ENCODE measurements around the gene DENND4C.

The DENND4C gene

DNA sequence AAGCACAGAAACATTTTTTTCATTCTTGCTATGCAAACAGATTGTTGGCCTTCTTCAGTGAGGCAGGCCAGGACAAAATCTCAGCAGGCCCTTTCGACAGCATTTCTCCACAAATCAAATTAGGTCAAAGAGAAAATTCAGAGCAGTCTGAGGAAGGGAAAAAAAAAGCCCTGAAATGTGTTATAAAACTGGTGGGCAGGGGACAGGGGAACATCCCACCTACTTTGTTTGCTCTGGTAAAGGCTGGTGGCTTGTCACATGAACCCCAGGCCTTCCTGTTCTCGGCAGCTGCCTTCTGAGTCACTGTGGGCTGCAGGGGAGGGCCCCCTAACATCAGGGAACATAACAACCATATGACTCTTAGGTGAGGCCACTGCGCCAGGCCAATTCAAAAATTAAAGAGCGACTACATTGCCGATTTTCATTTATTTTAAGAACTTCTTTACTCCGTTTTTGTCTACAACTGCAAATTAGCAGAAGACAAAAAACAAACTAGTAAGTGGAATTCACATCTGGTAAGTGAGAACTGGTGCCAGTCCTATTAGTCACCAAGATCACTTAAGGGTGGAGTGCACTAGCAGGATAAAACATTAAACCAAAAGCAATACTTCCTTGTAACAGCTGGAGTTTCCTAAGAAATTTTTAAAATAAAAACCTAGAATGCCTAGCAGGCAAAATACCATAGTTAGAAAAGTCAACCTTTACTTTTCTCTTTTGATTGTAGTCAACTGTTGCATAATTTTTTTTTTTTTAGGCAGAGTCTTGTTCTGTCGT, 46.2 kb upstream of the DENND4C start:
- Histone ChIP-seq H3K9ac (ENCODE audit: low read length) (no peak overlapping the region), H3K36me3 (replicated peaks; ENCODE audit: insufficient read depth, low read length) (no peaks in the 10 kb centered on the region), H3K9me2 (replicated peaks; ENCODE audit: insufficient read depth, low read length) (no peaks in the 10 kb centered on the region), H3F3A (ENCODE audit: insufficient read depth, low read length) (no peaks in the 10 kb centered on the region), H3K27ac (ENCODE audit: low read length) (no peak overlapping the region), H3K79me2 (ENCODE audit: low read length) (no peaks in the 10 kb centered on the region), H2AFZ (ENCODE audit: low read length) (no peak overlapping the region), H3K4me3 (ENCODE audit: low read length) (no peak overlapping the region), H3K27me3 (replicated peaks; ENCODE audit: insufficient read depth, low read length) (no peaks in the 10 kb centered on the region), H3K4me2 (ENCODE audit: low read depth, low read length) (no peak overlapping the region), H4K20me1 (ENCODE audit: insufficient read depth, low read length) (no peaks in the 10 kb centered on the region), H3K9me3 (replicated peaks; ENCODE audit: insufficient read depth, low read length) (no peaks in the 10 kb centered on the region), H3K4me1 (ENCODE audit: low read length) (no peaks in the 10 kb centered on the region)
- TF ChIP-seq EZH2 (optimal IDR thresholded peaks at IDR 0.05; ENCODE audit: low read depth, low read length) = no peak
- TF ChIP-seq EZH2phosphoT487 (IDR thresholded peaks at IDR 0.05; ENCODE audit: low read length) = no peak
- TF ChIP-seq, protein P1, sequence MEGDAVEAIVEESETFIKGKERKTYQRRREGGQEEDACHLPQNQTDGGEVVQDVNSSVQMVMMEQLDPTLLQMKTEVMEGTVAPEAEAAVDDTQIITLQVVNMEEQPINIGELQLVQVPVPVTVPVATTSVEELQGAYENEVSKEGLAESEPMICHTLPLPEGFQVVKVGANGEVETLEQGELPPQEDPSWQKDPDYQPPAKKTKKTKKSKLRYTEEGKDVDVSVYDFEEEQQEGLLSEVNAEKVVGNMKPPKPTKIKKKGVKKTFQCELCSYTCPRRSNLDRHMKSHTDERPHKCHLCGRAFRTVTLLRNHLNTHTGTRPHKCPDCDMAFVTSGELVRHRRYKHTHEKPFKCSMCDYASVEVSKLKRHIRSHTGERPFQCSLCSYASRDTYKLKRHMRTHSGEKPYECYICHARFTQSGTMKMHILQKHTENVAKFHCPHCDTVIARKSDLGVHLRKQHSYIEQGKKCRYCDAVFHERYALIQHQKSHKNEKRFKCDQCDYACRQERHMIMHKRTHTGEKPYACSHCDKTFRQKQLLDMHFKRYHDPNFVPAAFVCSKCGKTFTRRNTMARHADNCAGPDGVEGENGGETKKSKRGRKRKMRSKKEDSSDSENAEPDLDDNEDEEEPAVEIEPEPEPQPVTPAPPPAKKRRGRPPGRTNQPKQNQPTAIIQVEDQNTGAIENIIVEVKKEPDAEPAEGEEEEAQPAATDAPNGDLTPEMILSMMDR (IDR thresholded peaks at IDR 0.05; ENCODE audit: low read length) = no peak
- DNase-seq = no peak

DNA sequence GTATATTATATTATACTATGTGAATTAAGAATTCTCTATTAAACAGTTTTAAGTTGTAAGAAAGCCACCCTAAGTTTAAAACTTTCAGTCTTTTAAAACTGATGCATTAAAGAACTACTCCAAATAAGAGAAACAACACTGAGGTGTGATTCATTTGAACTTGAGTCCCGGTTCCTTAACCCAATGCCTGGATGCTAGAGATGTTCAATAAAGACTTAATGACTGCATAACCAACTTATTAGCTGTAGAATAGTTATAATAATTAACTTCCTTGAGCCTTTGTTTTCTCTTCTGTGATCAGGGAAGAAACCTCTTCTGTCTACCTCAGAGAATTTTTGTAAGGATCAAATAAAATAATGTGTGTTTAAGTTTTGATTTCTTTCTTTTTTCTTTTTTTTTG, 45.3 kb upstream of the DENND4C start:
- Histone ChIP-seq H3K4me1 (ENCODE audit: low read length) (no peaks in the 10 kb centered on the region), H3K9ac (ENCODE audit: low read length) (no peak overlapping the region), H3K9me3 (replicated peaks; ENCODE audit: insufficient read depth, low read length) (no peaks in the 10 kb centered on the region), H3K79me2 (ENCODE audit: low read length) (no peaks in the 10 kb centered on the region), H3K4me3 (ENCODE audit: low read length) (no peak overlapping the region), H3K4me2 (ENCODE audit: low read depth, low read length) (no peak overlapping the region), H3K27ac (ENCODE audit: low read length) (no peak overlapping the region), H3F3A (ENCODE audit: insufficient read depth, low read length) (no peaks in the 10 kb centered on the region), H3K36me3 (replicated peaks; ENCODE audit: insufficient read depth, low read length) (no peaks in the 10 kb centered on the region), H3K9me2 (replicated peaks; ENCODE audit: insufficient read depth, low read length) (no peaks in the 10 kb centered on the region), H4K20me1 (ENCODE audit: insufficient read depth, low read length) (no peaks in the 10 kb centered on the region), H3K27me3 (replicated peaks; ENCODE audit: insufficient read depth, low read length) (no peaks in the 10 kb centered on the region), H2AFZ (ENCODE audit: low read length) (no peak overlapping the region)
- TF ChIP-seq EZH2 (optimal IDR thresholded peaks at IDR 0.05; ENCODE audit: low read depth, low read length) (no peak), EZH2phosphoT487 (IDR thresholded peaks at IDR 0.05; ENCODE audit: low read length) (no peak)
- TF ChIP-seq, protein P1 (IDR thresholded peaks at IDR 0.05; ENCODE audit: low read length) = no peak
- no peak for DNase-seq

DNA sequence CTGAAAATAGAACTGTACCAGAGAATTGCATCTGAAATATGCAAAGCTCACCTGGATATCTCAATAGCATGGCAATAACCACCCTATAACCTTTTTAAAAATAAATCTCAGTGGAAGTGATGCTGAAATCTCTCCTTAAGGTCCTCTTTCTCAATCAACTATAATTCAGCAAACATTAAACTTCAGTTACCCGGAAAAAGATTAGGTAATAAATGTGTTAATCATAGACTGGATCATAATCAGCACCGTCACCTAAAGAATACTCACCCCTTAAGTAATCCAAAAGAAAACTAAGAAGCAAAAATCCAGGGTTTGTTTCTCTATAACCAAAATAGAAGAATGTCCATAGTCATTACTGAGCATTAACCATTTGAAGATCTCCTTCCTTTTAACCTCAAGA, 44.3 kb upstream of the DENND4C start:
- H3K27ac ChIP-seq (ENCODE audit: low read length) = no peak overlapping the region
- no peak overlapping the region for H3K4me2 ChIP-seq (ENCODE audit: low read depth, low read length)
- TF ChIP-seq, protein P1 (IDR thresholded peaks at IDR 0.05; ENCODE audit: low read length) = no peak
- no peak for TF ChIP-seq EZH2phosphoT487 (IDR thresholded peaks at IDR 0.05; ENCODE audit: low read length)
- TF ChIP-seq EZH2 (optimal IDR thresholded peaks at IDR 0.05; ENCODE audit: low read depth, low read length) = no peak
- no peaks in the 10 kb centered on the region for H3K9me3 ChIP-seq (replicated peaks; ENCODE audit: insufficient read depth, low read length)
- no peak overlapping the region for H2AFZ ChIP-seq (ENCODE audit: low read length)
- DNase-seq = no peak
- H3F3A ChIP-seq (ENCODE audit: insufficient read depth, low read length) = no peaks in the 10 kb centered on the region
- no peak overlapping the region for H3K9ac ChIP-seq (ENCODE audit: low read length)
- no peaks in the 10 kb centered on the region for H3K4me1 ChIP-seq (ENCODE audit: low read length)
- H3K27me3 ChIP-seq (replicated peaks; ENCODE audit: insufficient read depth, low read length) = no peaks in the 10 kb centered on the region
- no peaks in the 10 kb centered on the region for H3K9me2 ChIP-seq (replicated peaks; ENCODE audit: insufficient read depth, low read length)
- H4K20me1 ChIP-seq (ENCODE audit: insufficient read depth, low read length) = no peaks in the 10 kb centered on the region
- H3K36me3 ChIP-seq (replicated peaks; ENCODE audit: insufficient read depth, low read length) = no peaks in the 10 kb centered on the region
- H3K79me2 ChIP-seq (ENCODE audit: low read length) = no peaks in the 10 kb centered on the region
- no peak overlapping the region for H3K4me3 ChIP-seq (ENCODE audit: low read length)
